GM21526 (cell line): ENCODE measurements around the gene TMEM171.
A peak's percentile ranks its signal among the peaks of the same experiment; 100 is the strongest.

Experiments
- ATAC-seq: cut with Tn5 transposase; IDR thresholded peaks from one replicate; pipeline ENCODE4 v1.9.1; 2021; ENCODE audit warnings: moderate library complexity; ENCODE audit not compliant: unreplicated experiment, low FRiP score

The TMEM171 gene

GRCh38 chr5:73149540-73149939 is 29.2 kb downstream of the TMEM171 start:
- no peak for ATAC-seq

DNA sequence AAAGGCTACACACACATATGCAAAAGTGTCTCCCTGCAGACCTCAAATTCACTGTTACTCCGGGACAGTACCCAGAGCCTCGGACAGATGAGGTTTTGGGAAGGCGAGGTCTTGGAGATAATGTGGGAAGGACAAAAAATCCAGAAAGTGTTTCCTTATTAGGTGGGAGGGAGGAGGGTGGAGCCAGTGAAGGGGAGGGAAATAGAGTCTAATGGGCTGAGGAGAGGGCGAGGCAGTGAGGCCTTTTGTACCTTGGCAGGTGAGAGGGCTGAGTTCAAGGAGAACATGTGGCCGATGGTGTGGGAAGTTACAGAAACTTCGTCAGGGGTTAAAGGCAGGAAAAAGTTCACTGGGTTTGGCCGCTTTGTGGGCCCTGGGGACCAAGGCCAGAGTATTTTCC is 30.5 kb downstream of the TMEM171 start:
- ATAC-seq: no peak

DNA sequence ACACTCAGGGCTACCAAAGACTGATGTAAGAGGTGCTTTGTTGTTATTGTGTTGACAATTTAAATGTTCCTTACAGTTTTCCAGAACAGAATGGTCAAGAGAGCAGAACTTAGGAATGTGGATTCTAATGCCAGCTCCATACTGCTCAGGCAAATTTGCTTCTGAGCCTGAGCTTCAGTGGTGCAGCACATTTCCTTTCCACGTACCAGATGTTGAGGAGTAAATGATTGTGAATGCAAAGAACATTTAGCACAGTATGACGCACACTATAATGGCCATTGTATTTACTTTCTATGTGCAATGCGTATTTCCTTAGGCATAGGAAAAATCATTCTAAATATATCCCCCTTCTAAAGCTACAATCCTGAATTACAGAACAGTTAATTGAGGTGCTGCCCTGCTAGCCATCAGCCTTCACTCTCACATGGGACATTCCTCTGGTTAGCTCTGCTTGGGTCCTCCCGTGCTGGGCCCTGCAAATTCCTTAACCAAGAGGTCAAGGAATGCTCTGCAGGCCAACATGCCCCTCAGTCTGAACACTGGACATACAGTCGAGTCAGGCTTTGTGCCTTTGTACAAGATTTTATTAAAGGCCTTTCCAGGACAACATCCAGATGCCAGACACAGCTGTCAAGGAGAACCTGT is 31.5 kb downstream of the TMEM171 start:
- no peak for ATAC-seq

- no peak for ATAC-seq
Measured at GRCh38 chr5:73152411-73153388, 32.3 kb downstream of the TMEM171 start.

GRCh38 chr5:73153513-73153912 is 33.1 kb downstream of the TMEM171 start:
- no peak for ATAC-seq

GRCh38 chr5:73154208-73155006 is 34.0 kb downstream of the TMEM171 start:
- no peak for ATAC-seq

DNA sequence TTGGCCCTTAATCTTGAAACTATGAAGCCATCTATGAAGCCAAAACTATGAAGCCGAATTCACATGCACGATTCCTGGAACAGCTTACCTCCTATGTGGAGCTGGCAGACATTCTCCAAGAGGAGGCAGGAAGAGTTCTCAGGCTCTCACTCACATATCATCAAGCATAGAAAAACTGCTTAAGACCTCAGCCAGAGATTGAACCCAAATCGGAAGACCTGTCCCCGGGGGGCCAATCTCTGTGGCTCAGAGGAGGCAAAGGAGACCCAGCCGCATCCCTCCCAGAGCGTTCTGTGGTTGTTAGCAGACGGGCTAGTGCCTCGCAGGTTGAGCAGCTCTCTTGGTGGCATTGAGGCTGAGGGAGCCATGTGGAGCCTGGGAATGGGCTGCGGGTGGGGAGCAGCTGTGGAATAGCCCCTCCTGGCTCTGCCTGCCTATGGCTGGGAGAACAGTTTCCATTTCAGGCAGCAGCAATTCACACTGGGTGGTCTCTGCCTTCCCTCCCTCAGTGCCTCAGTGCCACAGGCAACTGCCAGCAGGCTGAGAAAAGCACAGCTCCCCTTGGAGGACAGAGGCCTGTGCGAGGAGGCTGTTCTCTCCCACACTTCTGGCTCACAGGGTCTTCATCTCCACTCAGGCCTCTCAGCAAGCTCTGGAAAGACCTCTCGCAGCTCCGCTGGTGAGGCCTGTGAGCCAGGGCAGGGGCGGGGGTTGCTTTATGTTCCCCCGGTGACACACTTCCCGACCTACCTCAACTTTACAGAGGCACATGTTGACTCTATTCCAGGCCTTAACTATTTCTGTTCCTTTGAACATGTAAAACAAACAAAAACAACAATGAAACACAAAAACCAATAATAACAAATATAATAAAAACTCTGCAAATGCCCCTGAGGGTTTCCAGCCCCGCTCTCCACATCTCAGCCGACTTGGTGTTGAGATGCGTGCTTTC is 35.2 kb downstream of the TMEM171 start:
- no peak for ATAC-seq

DNA sequence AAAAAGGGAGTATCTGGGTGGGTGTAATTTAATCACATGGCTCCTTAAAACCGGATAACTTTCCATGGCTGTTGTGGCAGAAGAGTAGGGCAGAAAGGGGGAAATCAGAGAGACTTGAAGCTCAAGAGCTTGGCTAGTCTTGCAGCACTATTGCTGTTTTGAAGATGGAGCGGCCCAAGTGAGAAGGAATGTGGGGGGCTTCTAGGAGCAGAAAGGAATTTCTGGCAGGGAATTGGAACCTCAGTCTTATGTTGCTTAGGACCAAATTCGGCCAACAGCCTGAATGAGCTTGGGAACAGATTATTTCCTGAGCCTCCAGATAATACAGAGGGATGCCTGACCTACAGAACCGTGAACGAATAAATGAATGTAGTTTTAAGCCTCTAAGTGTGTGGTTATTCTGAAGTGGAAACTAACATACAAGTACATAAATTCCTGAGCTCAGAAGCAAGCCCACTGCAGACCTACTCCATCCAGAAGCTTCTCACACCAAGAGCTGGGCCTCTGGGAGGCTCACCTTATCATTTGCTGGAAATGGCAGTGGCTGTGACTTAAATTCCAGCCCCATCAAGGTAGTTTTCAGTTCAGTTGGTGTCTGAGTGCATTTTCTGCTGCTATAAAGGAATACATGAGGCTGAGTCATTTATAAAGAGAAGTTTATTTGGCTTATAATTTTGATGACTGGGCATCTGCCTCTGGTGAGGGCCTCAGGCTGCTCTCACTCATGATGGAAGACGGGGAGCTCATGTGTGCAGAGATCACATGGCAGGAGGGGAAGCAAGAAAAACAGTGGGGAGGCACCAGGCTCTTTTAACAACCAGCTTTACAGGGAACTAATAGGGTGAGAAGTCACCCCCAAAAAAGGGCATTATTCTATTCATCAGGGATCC is 37.3 kb downstream of the TMEM171 start:
- no peak for ATAC-seq

DNA sequence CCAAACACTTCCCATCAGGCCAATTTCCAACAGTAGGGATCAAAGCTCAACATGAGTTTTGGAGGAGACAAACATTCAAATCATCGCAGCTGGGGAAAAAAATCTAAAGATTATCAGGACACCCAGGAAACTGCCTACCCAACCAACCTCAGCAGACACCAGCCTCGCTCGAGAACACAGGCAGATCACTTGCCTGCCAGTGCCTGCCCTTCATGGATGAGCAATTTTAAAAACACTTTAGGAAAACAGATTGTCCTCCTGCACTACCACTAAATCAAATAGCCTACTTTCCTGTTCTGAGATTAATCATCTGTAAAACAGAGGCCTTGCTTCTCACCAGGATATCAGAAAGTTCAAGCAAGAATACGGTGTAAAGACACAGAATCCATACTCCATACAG is 37.9 kb downstream of the TMEM171 start:
- ATAC-seq: no peak

- peak; percentile 61 for ATAC-seq
Measured at GRCh38 chr5:73160239-73160671, 39.9 kb downstream of the TMEM171 start.

GRCh38 chr5:73170522-73170921 is 50.1 kb downstream of the TMEM171 start:
- no peak for ATAC-seq

DNA sequence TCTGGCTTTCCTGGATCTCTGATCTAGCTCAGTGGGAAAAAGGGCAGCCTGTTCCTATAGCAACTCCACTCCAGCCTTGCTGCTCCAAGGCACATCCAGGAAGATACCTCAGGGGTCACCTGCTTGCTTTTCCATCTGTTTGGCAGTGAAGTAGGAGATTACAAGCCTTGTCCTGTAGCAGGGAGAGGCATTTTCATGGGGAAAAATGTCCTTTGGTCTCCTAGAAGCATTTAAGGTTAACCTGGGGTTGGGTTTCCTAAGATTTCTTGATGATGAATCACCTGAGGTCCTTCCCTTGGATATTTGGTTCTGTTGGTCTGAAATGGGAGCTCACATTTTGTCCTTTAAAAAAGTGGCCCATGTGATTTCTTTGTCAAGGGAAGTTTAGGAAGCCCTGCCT is 51.1 kb downstream of the TMEM171 start:
- ATAC-seq: no peak

GRCh38 chr5:73172951-73173350 is 52.6 kb downstream of the TMEM171 start, which contains the start of gene TMEM174:
TMEM174 (plus strand) TSS chr5:73173193; CDS start chr5:73173244, 51 bp downstream.
- ATAC-seq: no peak

GRCh38 chr5:73174100-73174815 is 53.9 kb downstream of the TMEM171 start:
- no peak for ATAC-seq

GRCh38 chr5:73176250-73176649 is 55.9 kb downstream of the TMEM171 start:
- ATAC-seq: no peak

DNA sequence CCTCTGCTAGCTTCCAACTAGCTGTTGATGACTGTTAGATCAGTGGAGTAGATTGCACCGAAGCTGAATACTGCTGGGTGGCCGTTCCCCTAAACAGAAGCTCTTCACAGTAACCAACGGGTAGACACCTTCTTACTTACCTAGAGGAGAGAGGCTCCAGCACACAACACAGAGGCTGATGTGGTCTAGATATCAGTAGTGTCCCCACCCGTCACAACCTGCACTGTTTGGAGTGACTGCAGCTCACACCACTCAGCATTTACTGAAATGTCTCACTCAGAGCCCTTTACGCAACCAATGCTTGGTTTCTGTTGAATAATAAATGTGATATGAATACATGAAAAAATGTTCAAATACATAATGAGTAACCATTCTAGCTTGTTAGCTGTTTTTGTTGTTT is 57.9 kb downstream of the TMEM171 start:
- ATAC-seq: no peak

DNA sequence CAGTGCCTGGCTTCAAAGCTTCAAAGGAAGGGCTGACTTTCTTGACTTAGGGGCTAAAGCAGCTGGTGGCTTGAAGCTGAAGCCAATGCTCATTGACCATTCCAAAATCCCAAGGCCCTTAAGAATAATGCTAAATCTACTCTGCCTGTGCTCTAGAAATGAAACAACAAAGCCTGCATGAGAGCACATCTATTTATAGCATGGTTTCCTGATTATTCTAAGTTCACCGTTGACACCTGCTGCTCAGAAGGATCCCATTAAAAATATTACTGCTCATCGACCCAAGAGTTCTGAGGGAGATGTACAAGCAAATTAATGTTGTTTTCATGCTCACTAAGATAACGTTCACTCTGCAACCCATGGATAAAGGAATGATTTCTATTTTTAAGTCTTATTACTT is 59.4 kb downstream of the TMEM171 start:
- ATAC-seq: no peak

GRCh38 chr5:73180566-73180965 is 60.2 kb downstream of the TMEM171 start:
- no peak for ATAC-seq
